IMR-90 (cell line): Measurements from ENCODE around the gene PRDM13. TPM values are rescaled to one million over a fixed set of nuclear protein-coding genes. Genes with fewer than 3 reads are reported as not detected.
A peak's percentile ranks its signal among the peaks of the same experiment; 100 is the strongest.

Experiments
- ATAC-seq: fragments of 200-7000 bp; cut with Tn5 transposase; 2 replicates; pipeline ENCODE4 v1.9.1; 2020; ENCODE audit warnings: low read depth, mild to moderate bottlenecking, moderate library complexity
- BruUV-seq: library from RNA; stranded (reverse); fragments of 400-500 nt; replicated peaks from 2 replicates; lab custom pipeline; 2021; lab: Mats Ljungman, UMichigan
- CTCF ChIA-PET: fragments of 300-600 bp; formaldehyde crosslinking; extraction: SDS; loops from one replicate; lab custom pipeline; 2021; ENCODE audit warnings: antibody characterized with exemption; lab: Yijun Ruan, JAX
- POLR2A ChIA-PET: fragments of 300-600 bp; sonication (Branson Sonifier 250); formaldehyde crosslinking; loops from one replicate; lab custom pipeline; 2022; ENCODE audit warnings: antibody characterized with exemption; ENCODE audit not compliant: unreplicated experiment; lab: Charles Lee
- DNase-seq: peaks from one replicate; pipeline ENCODE4 v3.0.0; 2013
- H2AFZ ChIP-seq: replicated peaks from 2 replicates; pipeline ENCODE3; 2013; ENCODE audit warnings: low read length, mild to moderate bottlenecking; ENCODE audit not compliant: poor library complexity
- H2AK5ac ChIP-seq: 2 replicates; pipeline ENCODE4 v1.6.1; 2013; ENCODE audit warnings: low read depth, low read length, inconsistent platforms
- H2AK9ac ChIP-seq: replicated peaks from 2 replicates; pipeline ENCODE3; 2013; ENCODE audit warnings: mild to moderate bottlenecking, low read depth, low read length, moderate library complexity; ENCODE audit not compliant: poor library complexity
- H2BK120ac ChIP-seq: 2 replicates; pipeline ENCODE4 v1.6.1; 2013; ENCODE audit warnings: low read depth, low read length, inconsistent platforms
- H2BK15ac ChIP-seq: 3 replicates; pipeline ENCODE4 v1.6.1; 2013; ENCODE audit warnings: low read depth, low read length, inconsistent platforms
- H2BK20ac ChIP-seq: 2 replicates; pipeline ENCODE4 v1.6.1; 2013; ENCODE audit warnings: low read depth, mild to moderate bottlenecking, inconsistent platforms, low read length, moderate library complexity
- H2BK5ac ChIP-seq: 2 replicates; pipeline ENCODE4 v1.6.1; 2013; ENCODE audit warnings: mild to moderate bottlenecking, low read depth, low read length, inconsistent platforms; ENCODE audit not compliant: poor library complexity, severe bottlenecking
- H3K14ac ChIP-seq: replicated peaks from 2 replicates; pipeline ENCODE4 v1.6.1; 2013; ENCODE audit warnings: low read depth, low read length, inconsistent platforms
- H3K18ac ChIP-seq: 2 replicates; pipeline ENCODE4 v1.6.1; 2013; ENCODE audit warnings: low read depth, low read length, control low read depth
- H3K23ac ChIP-seq: 2 replicates; pipeline ENCODE4 v1.6.1; 2013; ENCODE audit warnings: low read depth, low read length, inconsistent platforms
- H3K27ac ChIP-seq: 2 replicates; pipeline ENCODE4 v1.5.1; 2013; ENCODE audit warnings: mild to moderate bottlenecking, control low read depth, low read length; ENCODE audit not compliant: insufficient read depth
- H3K27me3 ChIP-seq: 2 replicates; pipeline ENCODE4 v1.6.1; 2013; ENCODE audit warnings: low read length; ENCODE audit not compliant: control insufficient read depth, insufficient read depth
- H3K36me3 ChIP-seq: 2 replicates; pipeline ENCODE4 v1.6.1; 2013; ENCODE audit warnings: low read length, mixed read lengths; ENCODE audit not compliant: control insufficient read depth, insufficient read depth
- H3K4ac ChIP-seq: 2 replicates; pipeline ENCODE4 v1.6.1; 2013; ENCODE audit warnings: low read depth, low read length, inconsistent platforms
- H3K4me1 ChIP-seq: 2 replicates; pipeline ENCODE4 v1.6.1; 2013; ENCODE audit warnings: low read length, mixed read lengths; ENCODE audit not compliant: control insufficient read depth, insufficient read depth
- H3K4me2 ChIP-seq: 2 replicates; pipeline ENCODE4 v1.6.1; 2013; ENCODE audit warnings: low read depth, mild to moderate bottlenecking, control low read depth, low read length, moderate library complexity
- H3K4me3 ChIP-seq: 2 replicates; pipeline ENCODE4 v1.5.1; 2013; ENCODE audit warnings: low read depth, mild to moderate bottlenecking, control low read depth, low read length, moderate library complexity; ENCODE audit not compliant: insufficient read depth
- H3K56ac ChIP-seq: 2 replicates; pipeline ENCODE4 v1.6.1; 2013; ENCODE audit warnings: low read length, inconsistent platforms; ENCODE audit not compliant: insufficient read depth; ENCODE audit errors: extremely low read depth
- H3K79me1 ChIP-seq, 2 experiments: 2 replicates each; pipeline ENCODE4 v1.6.1; 2013; ENCODE audit warnings: low read length in 2 of 2, inconsistent platforms in 1 of 2, low read depth in 1 of 2
- H3K9ac ChIP-seq: 2 replicates; pipeline ENCODE4 v1.6.1; 2013; ENCODE audit warnings: low read depth, low read length, control low read depth
- H3K9me1 ChIP-seq: 2 replicates; pipeline ENCODE4 v1.6.1; 2013; ENCODE audit warnings: low read length, inconsistent platforms; ENCODE audit not compliant: insufficient read depth
- H3K9me3 ChIP-seq: 2 replicates; pipeline ENCODE4 v1.6.1; 2013; ENCODE audit warnings: low read length; ENCODE audit not compliant: control insufficient read depth, insufficient read depth
- H4K20me1 ChIP-seq: 2 replicates; pipeline ENCODE4 v1.6.1; 2013; ENCODE audit warnings: low read length, inconsistent platforms; ENCODE audit not compliant: insufficient read depth
- H4K5ac ChIP-seq: 2 replicates; pipeline ENCODE4 v1.6.1; 2013; ENCODE audit warnings: mild to moderate bottlenecking, low read depth, low read length, control low read depth
- H4K8ac ChIP-seq, 2 experiments: 2 replicates each; pipeline ENCODE4 v1.6.1; 2013; ENCODE audit warnings: low read depth in 2 of 2, low read length in 2 of 2, control low read depth in 1 of 2, inconsistent platforms in 1 of 2
- H4K91ac ChIP-seq: 2 replicates; pipeline ENCODE4 v1.6.1; 2013; ENCODE audit warnings: low read depth, low read length, inconsistent platforms; ENCODE audit not compliant: insufficient read depth
- CEBPB ChIP-seq: IDR thresholded peaks from 2 replicates; pipeline ENCODE4 v1.6.1; 2012; ENCODE audit warnings: low read depth, low read length, improper control_type of control experiment
- CHD1 ChIP-seq: IDR thresholded peaks from 2 replicates; pipeline ENCODE4 v1.6.1; 2012; ENCODE audit warnings: low read depth, low read length, improper control_type of control experiment
- ELK1 ChIP-seq: fragments of 150-350 bp; IDR thresholded peaks from 2 replicates; pipeline ENCODE4 v1.6.1; 2016; ENCODE audit warnings: low read depth, mild to moderate bottlenecking, low read length, moderate library complexity, borderline replicate concordance
- MAFK ChIP-seq: IDR thresholded peaks from 2 replicates; pipeline ENCODE4 v1.6.1; 2012; ENCODE audit warnings: low read depth, low read length, improper control_type of control experiment
- MXI1 ChIP-seq: IDR thresholded peaks from 2 replicates; pipeline ENCODE4 v1.6.1; 2012; ENCODE audit warnings: low read depth, mild to moderate bottlenecking, low read length, moderate library complexity, borderline replicate concordance
- RFX5 ChIP-seq: IDR thresholded peaks from 2 replicates; pipeline ENCODE4 v1.8.0; 2012; ENCODE audit warnings: low read depth, mild to moderate bottlenecking, low read length, moderate library complexity
- WGBS, 2 experiments: methylation state at CpG; one replicate each; pipeline versions ENCODE4 v1.1.5 to v1.1.7; 2013; ENCODE audit warnings: missing lambda C conversion rate in 2 of 2; ENCODE audit not compliant: insufficient read length in 1 of 2; ENCODE audit errors: extremely low coverage in 2 of 2; 5-methylcytosine and 5-hydroxymethylcytosine counted together
- dilution Hi-C: fragments of 300-500 bp; cut with HindIII; formaldehyde crosslinking; loops from one replicate; pipeline ENCODE4 v1.14.3; 2018; ENCODE audit warnings: low sequenced_read_pairs; ENCODE audit not compliant: unreplicated experiment
- in situ Hi-C: fragments of 300-500 bp; cut with MboI; formaldehyde crosslinking; loops from 3 replicates; pipeline ENCODE4 v1.14.3; 2019; ENCODE audit warnings: low sequenced_read_pairs, inconsistent platforms, mixed read lengths
- intact Hi-C: fragments of 100-400 bp; cut with micrococcal nuclease; formaldehyde crosslinking; loops from 2 replicates; pipeline ENCODE4 v1.10.0; 2022
- polyA plus RNA-seq, 3 experiments: library from polyadenylated mRNA; depleted of rRNA; stranded (reverse); fragments of >200 nt; gene quantifications; 2 replicates each; pipeline ENCODE4 v1.2.3, GENCODE V29; 2012; ENCODE audit warnings: low replicate concordance in 1 of 3
- total RNA-seq: library from RNA; depleted of rRNA; stranded (reverse); fragments of >200 nt; gene quantifications from 2 replicates; pipeline ENCODE4 v1.2.3, GENCODE V29; 2012

Gene PRDM13
- total and polyA plus RNA-seq, 2 of the 4 experiments (the other 2 are of a cell fraction): not detected

GRCh38 chr6:99559057-99559456, 47.6 kb upstream of the PRDM13 start:
- no peaks in the 10 kb centered on the region for H3K9me3 ChIP-seq
- peaks cover 18% of the 10 kb centered on the region for H3K36me3 ChIP-seq
- no peak overlapping the region for H3K27ac ChIP-seq
- no TSS peak for BruUV-seq
- H2BK120ac ChIP-seq: no peak overlapping the region
- H2BK5ac ChIP-seq: no peak overlapping the region
- H3K4ac ChIP-seq: no peak overlapping the region
- intact Hi-C loops (loop anchor here (10.0 kb wide), 1 partner anchor 154 kb away; no protein-coding TSS in a partner anchor), in situ Hi-C loops (no loop called here), dilution Hi-C loops (no loop called here)
- H4K8ac ChIP-seq: no peak overlapping the region
- no peak overlapping the region for H3K23ac ChIP-seq
- H2AK5ac ChIP-seq: no peak overlapping the region
- no peak overlapping the region for H4K91ac ChIP-seq
- H3K18ac ChIP-seq: no peak overlapping the region
- peaks cover 2% of the 10 kb centered on the region for H4K20me1 ChIP-seq
- no peaks in the 10 kb centered on the region for H3K27me3 ChIP-seq
- ChIA-PET POLR2A (no interaction called here), CTCF (interaction anchor here (0.8 kb wide), 1 partner anchor 187 kb away, joined by 3 read pairs; no protein-coding TSS in a partner anchor)
- no peak overlapping the region for H3K4me3 ChIP-seq
- H3K14ac ChIP-seq: no peak overlapping the region
- peaks cover 6 to 10% of the 10 kb centered on the region in 2 experiments; a peak in 3 of 4 replicates for H3K79me1 ChIP-seq
- ATAC-seq (no peak), DNase-seq (no peak)
- H2BK20ac ChIP-seq: no peak overlapping the region
- no peak overlapping the region for H3K9ac ChIP-seq
- H3K56ac ChIP-seq: no peak overlapping the region
- H4K5ac ChIP-seq: no peak overlapping the region
- no peak for TF ChIP-seq RFX5
- no peak for TF ChIP-seq MXI1
- TF ChIP-seq ELK1: no peak
- no peak for TF ChIP-seq CHD1
- TF ChIP-seq MAFK: no peak
- TF ChIP-seq CEBPB: peak; percentile 60
- H2AFZ ChIP-seq: no peak overlapping the region
- H2AK9ac ChIP-seq: no peak overlapping the region
- H3K9me1 ChIP-seq: no peaks in the 10 kb centered on the region
- no peaks in the 10 kb centered on the region for H3K4me1 ChIP-seq
- no peak overlapping the region for H3K4me2 ChIP-seq
- no peak overlapping the region for H2BK15ac ChIP-seq
- no CpG with 5 or more reads among the region's 2 CpGs for WGBS, 2 experiments
